ENCODE measurements around the gene SCN2B.
"Not testable (repeated sequence)": the region's sequence is repeated elsewhere in the genome, so short reads cannot be mapped to it uniquely, and the experiment has no call there.

Gene SCN2B

DNA sequence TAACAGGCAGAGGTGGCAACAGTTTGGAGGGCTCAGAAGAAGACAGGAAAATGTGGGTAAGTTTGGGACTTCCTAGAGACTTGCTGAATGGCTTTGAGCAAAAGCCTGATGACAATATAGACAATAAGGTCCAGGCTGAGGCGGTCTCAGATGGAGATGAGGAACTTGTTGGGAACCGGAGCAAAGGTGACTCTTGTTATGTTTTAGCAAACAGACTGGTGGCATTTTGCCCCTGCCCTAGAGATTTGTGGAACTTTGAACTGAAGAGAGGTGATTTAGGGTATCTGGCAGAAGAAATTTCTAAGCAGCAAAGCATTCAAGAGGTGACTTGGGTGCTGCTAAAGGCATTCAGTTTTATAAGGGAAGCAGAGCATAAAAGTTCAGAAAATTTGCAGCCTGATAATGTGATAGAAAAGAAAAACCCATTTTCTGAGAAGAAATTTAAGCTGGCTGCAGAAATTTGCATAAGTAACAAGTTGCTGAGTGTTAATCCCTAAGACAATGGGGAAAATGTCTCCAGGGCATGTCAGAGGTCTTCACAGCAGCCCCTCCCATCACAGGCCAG lies 14.6 kb upstream of the SCN2B start:
- H3K27ac ChIP-seq (ENCODE audit: extremely low read depth, low read depth, low read length); H3K36me3 ChIP-seq (ENCODE audit: control insufficient read depth in 2 of 2, insufficient read depth in 1 of 2, low read length in 2 of 2); H3K4me3 ChIP-seq (ENCODE audit: low read depth, low read length); H3K9me3 ChIP-seq (ENCODE audit: control insufficient read depth, insufficient read depth, low read depth, low read length); H3K4me1 ChIP-seq (ENCODE audit: control insufficient read depth, insufficient read depth, low read length); POLR2A ChIA-PET: not testable (repeated sequence)
- CTCF ChIA-PET, result interaction anchor here (1.0 kb wide), 1 partner anchor 9 kb away, joined by 3 read pairs; no protein-coding TSS in a partner anchor

DNA sequence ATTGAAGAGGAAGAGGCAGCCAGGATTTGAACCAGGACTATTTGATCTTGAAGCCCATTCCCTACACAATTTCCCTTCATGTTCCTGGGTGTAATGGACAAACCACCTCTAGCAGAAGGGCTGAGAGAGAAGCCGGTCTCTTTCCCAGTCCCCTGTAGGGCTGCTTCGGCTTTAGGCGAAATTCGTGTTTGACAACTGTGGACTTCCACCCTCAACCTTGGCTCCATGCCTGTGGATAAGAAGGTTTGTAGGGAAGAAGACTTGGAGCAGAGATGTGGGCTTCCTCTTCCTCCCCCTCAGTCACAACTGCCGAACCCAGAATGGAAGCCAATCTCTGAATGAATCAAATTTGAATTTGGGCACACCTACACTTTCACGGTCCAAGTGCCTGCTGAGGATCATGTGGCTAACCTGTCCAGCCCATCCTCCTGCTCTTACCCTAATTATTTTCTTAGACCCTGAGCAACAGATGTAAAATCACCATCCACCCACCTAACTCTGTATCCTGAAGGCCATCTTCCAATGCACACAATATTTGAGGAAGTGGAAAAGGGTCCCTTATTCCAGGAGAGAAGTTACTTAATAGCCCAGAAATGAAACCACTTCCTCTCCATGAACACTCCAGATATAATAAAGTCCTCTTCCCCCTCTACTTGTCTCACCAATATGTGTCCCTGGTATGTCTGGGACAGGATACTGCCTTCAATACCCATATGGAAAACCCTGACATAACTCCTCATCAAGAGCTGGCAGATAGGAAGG lies 10.1 kb upstream of the SCN2B start:
- no peak overlapping the region for H3K27ac ChIP-seq (ENCODE audit: extremely low read depth, low read depth, low read length)
- POLR2A ChIA-PET, result no interaction called here
- no peaks in the 10 kb centered on the region for H3K9me3 ChIP-seq (ENCODE audit: control insufficient read depth, insufficient read depth, low read depth, low read length)
- H3K4me3 ChIP-seq (ENCODE audit: low read depth, low read length), result no peak overlapping the region
- H3K4me1 ChIP-seq (ENCODE audit: control insufficient read depth, insufficient read depth, low read length), result no peaks in the 10 kb centered on the region
- CTCF ChIA-PET, result interaction anchor here (1.4 kb wide), 1 partner anchor 12 kb away, joined by 4 read pairs; no protein-coding TSS in a partner anchor
- no peaks in the 10 kb centered on the region for H3K36me3 ChIP-seq (ENCODE audit: control insufficient read depth in 2 of 2, insufficient read depth in 1 of 2, low read length in 2 of 2)
- no peak for TF ChIP-seq ZNF211 (tag by site-specific recombination; IDR thresholded peaks at IDR 0.05; ENCODE audit: low read depth)
- TF ChIP-seq MEIS1 (CRISPR knock-in tag; IDR thresholded peaks at IDR 0.05; ENCODE audit: borderline replicate concordance), result no peak
- TF ChIP-seq YY2 (tag by site-specific recombination; IDR thresholded peaks at IDR 0.05), result no peak
- TF ChIP-seq, protein P1, sequence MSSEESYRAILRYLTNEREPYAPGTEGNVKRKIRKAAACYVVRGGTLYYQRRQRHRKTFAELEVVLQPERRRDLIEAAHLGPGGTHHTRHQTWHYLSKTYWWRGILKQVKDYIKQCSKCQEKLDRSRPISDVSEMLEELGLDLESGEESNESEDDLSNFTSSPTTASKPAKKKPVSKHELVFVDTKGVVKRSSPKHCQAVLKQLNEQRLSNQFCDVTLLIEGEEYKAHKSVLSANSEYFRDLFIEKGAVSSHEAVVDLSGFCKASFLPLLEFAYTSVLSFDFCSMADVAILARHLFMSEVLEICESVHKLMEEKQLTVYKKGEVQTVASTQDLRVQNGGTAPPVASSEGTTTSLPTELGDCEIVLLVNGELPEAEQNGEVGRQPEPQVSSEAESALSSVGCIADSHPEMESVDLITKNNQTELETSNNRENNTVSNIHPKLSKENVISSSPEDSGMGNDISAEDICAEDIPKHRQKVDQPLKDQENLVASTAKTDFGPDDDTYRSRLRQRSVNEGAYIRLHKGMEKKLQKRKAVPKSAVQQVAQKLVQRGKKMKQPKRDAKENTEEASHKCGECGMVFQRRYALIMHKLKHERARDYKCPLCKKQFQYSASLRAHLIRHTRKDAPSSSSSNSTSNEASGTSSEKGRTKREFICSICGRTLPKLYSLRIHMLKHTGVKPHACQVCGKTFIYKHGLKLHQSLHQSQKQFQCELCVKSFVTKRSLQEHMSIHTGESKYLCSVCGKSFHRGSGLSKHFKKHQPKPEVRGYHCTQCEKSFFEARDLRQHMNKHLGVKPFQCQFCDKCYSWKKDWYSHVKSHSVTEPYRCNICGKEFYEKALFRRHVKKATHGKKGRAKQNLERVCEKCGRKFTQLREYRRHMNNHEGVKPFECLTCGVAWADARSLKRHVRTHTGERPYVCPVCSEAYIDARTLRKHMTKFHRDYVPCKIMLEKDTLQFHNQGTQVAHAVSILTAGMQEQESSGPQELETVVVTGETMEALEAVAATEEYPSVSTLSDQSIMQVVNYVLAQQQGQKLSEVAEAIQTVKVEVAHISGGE (tag by site-specific recombination; conservative IDR thresholded peaks at IDR 0.05; ENCODE audit: low read depth), result no peak
- TF ChIP-seq ZNF239 (tag by site-specific recombination; IDR thresholded peaks at IDR 0.05), result no peak
- no peak for TF ChIP-seq ZBTB21 (tag by site-specific recombination; IDR thresholded peaks at IDR 0.05)
- no peak for TF ChIP-seq ZNF114 (tag by site-specific recombination; IDR thresholded peaks at IDR 0.05)
- TF ChIP-seq ZNF624 (tag by site-specific recombination; IDR thresholded peaks at IDR 0.05), result no peak
- TF ChIP-seq KLF9 (tag by site-specific recombination; IDR thresholded peaks at IDR 0.05; ENCODE audit: low read depth), result no peak
- TF ChIP-seq ZNF48 (tag by site-specific recombination; IDR thresholded peaks at IDR 0.05), result no peak
- TF ChIP-seq ZEB2 (tag by site-specific recombination; IDR thresholded peaks at IDR 0.05), result no peak

DNA sequence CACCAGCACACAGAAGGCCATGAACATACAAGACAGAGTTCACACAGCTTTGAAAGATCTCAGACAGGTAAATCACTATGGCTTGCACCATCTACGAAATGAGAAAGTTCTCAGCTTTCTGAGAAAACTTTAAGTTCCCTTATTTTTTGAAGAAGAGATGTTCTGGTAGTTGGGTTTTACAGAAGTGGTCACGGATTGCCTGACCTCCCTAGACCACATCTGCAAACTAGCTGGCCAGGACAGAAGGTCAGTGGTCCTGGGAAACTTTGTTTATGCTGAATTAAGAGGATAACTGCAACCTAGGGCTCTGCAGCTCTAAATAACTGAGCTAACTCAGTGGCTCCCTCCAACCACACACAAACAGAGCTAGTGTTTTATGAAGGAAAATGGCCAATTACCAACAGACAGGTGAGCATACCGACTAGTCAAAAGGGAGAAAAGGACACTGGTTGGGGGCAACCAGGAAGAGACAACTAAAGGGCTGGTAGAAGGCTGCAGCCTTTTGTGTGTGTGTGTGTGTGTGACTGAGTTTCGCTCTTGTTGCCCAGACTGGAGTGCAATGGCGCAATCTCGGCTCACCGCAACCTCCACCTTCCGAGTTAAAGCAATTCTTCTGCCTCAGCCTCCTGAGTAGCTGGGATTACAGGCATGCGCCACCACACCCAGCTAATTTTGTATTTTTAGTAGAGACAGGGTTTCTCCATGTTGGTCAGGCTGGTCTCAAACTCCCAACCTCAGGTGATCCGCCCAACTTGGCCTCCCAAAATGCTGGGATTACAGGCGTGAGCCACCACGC lies 8.5 kb upstream of the SCN2B start:
- Histone ChIP-seq H3K4me1 (ENCODE audit: control insufficient read depth, insufficient read depth, low read length) (no peaks in the 10 kb centered on the region), H3K27ac (ENCODE audit: extremely low read depth, low read depth, low read length) (no peak overlapping the region), H3K4me3 (ENCODE audit: low read depth, low read length) (no peak overlapping the region), H3K9me3 (ENCODE audit: control insufficient read depth, insufficient read depth, low read depth, low read length) (no peaks in the 10 kb centered on the region), H3K36me3 (ENCODE audit: control insufficient read depth in 2 of 2, insufficient read depth in 1 of 2, low read length in 2 of 2) (no peaks in the 10 kb centered on the region)
- ChIA-PET POLR2A (no interaction called here), CTCF (interaction anchor here (0.7 to 2.2 kb wide), 4 partner anchors 14 to 279 kb away, joined by 3 to 20 read pairs (median 4); no protein-coding TSS in a partner anchor)
- TF ChIP-seq, protein P2, sequence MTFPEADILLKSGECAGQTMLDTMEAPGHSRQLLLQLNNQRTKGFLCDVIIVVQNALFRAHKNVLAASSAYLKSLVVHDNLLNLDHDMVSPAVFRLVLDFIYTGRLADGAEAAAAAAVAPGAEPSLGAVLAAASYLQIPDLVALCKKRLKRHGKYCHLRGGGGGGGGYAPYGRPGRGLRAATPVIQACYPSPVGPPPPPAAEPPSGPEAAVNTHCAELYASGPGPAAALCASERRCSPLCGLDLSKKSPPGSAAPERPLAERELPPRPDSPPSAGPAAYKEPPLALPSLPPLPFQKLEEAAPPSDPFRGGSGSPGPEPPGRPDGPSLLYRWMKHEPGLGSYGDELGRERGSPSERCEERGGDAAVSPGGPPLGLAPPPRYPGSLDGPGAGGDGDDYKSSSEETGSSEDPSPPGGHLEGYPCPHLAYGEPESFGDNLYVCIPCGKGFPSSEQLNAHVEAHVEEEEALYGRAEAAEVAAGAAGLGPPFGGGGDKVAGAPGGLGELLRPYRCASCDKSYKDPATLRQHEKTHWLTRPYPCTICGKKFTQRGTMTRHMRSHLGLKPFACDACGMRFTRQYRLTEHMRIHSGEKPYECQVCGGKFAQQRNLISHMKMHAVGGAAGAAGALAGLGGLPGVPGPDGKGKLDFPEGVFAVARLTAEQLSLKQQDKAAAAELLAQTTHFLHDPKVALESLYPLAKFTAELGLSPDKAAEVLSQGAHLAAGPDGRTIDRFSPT (tag by site-specific recombination; IDR thresholded peaks at IDR 0.05), result no peak
- no peak for TF ChIP-seq PRDM1 (tag by site-specific recombination; IDR thresholded peaks at IDR 0.05)
- no peak for TF ChIP-seq ZNF561 (tag by site-specific recombination; IDR thresholded peaks at IDR 0.05; ENCODE audit: borderline replicate concordance)
- TF ChIP-seq, protein P3, sequence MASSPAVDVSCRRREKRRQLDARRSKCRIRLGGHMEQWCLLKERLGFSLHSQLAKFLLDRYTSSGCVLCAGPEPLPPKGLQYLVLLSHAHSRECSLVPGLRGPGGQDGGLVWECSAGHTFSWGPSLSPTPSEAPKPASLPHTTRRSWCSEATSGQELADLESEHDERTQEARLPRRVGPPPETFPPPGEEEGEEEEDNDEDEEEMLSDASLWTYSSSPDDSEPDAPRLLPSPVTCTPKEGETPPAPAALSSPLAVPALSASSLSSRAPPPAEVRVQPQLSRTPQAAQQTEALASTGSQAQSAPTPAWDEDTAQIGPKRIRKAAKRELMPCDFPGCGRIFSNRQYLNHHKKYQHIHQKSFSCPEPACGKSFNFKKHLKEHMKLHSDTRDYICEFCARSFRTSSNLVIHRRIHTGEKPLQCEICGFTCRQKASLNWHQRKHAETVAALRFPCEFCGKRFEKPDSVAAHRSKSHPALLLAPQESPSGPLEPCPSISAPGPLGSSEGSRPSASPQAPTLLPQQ (tag by site-specific recombination; IDR thresholded peaks at IDR 0.05), result no peak
- no peak for TF ChIP-seq FEZF1 (tag by site-specific recombination; IDR thresholded peaks at IDR 0.05)
- TF ChIP-seq ZNF660 (tag by site-specific recombination; IDR thresholded peaks at IDR 0.05), result no peak
- TF ChIP-seq ZNF501 (tag by site-specific recombination; IDR thresholded peaks at IDR 0.05), result no peak
- no peak for TF ChIP-seq SCRT2 (tag by site-specific recombination; IDR thresholded peaks at IDR 0.05)
- TF ChIP-seq ZNF664 (tag by site-specific recombination; IDR thresholded peaks at IDR 0.05), result no peak
- TF ChIP-seq ZNF548 (tag by site-specific recombination; IDR thresholded peaks at IDR 0.05), result no peak
- no peak for TF ChIP-seq MZF1 (tag by site-specific recombination; IDR thresholded peaks at IDR 0.05; ENCODE audit: borderline replicate concordance)

All from HEK293 (cell line).